ENCODE data around the gene DYNC2I2.

GRCh38 chr9:128637656-128638055 is 19.0 kb downstream of the DYNC2I2 start:
- TF ChIP-seq, protein P1, sequence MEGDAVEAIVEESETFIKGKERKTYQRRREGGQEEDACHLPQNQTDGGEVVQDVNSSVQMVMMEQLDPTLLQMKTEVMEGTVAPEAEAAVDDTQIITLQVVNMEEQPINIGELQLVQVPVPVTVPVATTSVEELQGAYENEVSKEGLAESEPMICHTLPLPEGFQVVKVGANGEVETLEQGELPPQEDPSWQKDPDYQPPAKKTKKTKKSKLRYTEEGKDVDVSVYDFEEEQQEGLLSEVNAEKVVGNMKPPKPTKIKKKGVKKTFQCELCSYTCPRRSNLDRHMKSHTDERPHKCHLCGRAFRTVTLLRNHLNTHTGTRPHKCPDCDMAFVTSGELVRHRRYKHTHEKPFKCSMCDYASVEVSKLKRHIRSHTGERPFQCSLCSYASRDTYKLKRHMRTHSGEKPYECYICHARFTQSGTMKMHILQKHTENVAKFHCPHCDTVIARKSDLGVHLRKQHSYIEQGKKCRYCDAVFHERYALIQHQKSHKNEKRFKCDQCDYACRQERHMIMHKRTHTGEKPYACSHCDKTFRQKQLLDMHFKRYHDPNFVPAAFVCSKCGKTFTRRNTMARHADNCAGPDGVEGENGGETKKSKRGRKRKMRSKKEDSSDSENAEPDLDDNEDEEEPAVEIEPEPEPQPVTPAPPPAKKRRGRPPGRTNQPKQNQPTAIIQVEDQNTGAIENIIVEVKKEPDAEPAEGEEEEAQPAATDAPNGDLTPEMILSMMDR (IDR thresholded peaks at IDR 0.05) = no peak
- TF ChIP-seq ZFX (IDR thresholded peaks at IDR 0.05; ENCODE audit: borderline replicate concordance) = no peak
